ENCODE results near the gene SH3BGR.
A peak's percentile ranks its signal among the peaks of the same experiment; 100 is the strongest.
"Not testable (repeated sequence)": the region's sequence is repeated elsewhere in the genome, so short reads cannot be mapped to it uniquely, and the experiment has no call there.

The SH3BGR gene

DNA sequence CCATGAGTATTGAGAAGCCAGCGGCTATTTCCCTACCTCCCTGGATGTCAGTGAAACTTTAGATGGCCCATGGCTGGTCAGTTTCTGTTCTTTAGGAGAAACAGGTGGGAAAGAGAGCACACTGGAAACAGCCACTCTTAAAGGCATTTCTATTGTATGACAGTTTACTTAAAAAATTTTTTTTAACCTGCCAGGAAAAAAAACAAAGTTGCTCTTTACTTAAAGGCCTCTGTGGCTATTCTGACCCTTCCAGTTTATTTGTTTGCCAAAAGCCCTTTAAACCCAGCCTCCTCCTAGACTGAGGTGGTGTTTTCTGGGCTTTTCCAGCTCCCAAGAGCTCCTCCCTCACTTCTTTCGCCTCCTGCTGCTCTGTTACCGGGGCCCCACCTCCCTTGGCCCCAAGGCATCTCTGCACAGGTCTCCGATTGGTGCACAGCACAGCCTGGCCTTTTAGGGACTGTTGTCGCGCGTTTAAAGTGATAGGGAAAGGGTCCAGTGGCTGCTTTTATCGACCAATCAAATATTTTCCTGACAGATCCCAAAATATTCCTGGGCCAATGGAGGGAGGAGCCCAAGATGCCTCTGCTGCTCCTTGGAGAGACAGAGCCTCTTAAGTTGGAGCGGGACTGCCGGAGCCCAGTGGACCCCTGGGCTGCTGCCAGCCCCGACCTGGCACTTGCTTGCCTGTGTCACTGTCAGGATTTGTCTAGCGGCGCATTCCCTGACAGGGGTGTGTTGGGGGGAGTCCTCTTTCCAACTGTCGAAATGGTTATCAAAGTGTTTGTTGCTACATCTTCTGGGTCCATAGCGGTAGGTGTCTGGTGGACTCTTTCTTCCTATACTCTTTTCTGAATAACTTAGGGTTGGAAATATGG lies at the start of gene SH3BGR:
SH3BGR (plus strand) TSS at position 639 of the 875 bp plus-strand sequence; CDS start at position 766, 127 bp downstream.
- DNase-seq = no peak

GRCh38 chr21:39406065-39406464 lies 45.7 kb upstream of the SH3BGR start:
- DNase-seq = no peak

GRCh38 chr21:39419204-39419603 lies 32.6 kb upstream of the SH3BGR start:
- not testable (repeated sequence) for DNase-seq

- no peak for DNase-seq
Observed at GRCh38 chr21:39422527-39423241, 29.1 kb upstream of the SH3BGR start.

GRCh38 chr21:39429445-39429844 lies 22.3 kb upstream of the SH3BGR start:
- DNase-seq = no peak

- no peak for DNase-seq
Observed at GRCh38 chr21:39430016-39430415, 21.8 kb upstream of the SH3BGR start.

DNA sequence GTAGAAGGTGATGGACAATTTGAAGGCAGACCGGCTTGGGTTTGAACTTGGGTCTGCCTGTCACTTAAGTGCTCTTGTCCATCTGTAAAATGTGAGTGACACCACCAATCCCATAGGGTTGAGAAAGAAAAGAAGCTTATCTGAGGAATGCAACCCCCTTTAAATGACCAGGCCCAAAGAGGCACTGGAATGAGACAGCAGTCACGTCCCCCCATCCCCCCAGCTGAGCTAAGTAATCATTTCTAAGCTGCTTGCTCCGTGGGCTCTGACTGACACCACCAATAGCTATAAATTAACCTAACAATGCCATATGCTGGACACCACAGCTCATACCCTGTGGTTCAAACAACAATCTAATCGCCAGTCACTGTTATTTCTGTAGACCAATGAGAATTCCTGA lies 21.3 kb upstream of the SH3BGR start:
- no peak for DNase-seq

DNA sequence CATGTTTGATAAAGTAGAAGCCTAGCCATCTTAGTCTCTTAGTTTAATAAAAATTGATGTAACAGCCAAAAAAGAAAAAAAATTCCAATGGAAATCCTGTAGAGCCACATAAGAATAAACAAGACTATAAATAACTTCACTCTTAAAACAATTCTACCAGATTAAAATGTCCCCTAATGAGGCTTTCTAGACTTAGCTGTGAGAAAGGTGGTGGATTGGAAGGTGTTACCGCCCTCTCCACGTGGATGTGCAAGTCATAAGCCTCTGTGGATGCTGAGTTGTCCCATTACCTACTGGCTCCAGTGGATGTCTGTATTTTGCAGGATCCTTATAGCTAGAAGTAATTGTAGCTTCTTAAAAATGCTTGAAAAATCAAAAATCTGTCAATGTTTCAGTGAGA lies 20.8 kb upstream of the SH3BGR start:
- no peak for DNase-seq

DNA sequence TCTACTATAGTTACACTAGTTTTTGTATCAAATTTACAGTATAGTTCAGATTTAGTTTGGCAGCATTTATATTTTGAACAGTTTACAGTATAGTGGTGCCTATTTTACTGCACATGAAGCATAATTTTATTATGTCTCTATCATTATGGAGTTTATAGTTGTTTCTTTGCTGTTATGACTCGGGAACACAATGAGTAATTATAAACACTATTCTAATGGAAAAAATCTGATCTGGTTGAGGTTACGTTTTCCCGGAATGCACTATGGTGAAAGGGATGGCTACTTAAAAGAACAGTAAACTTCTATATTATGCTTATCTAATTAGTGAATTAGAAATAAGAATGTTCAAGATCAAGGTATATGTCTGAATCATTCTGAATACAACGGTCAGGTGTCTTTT lies 16.8 kb upstream of the SH3BGR start:
- DNase-seq = no peak

GRCh38 chr21:39439232-39439631 lies 12.5 kb upstream of the SH3BGR start:
- DNase-seq = no peak

GRCh38 chr21:39441502-39442475 lies 10.0 kb upstream of the SH3BGR start:
- DNase-seq = peak; percentile 40 to 48

- no peak for DNase-seq
Observed at GRCh38 chr21:39444421-39445180, 7.2 kb upstream of the SH3BGR start.

- DNase-seq = peak; percentile 92
Observed at GRCh38 chr21:39445321-39446269, 6.2 kb upstream of the SH3BGR start, which contains the start of gene LCA5L. LCA5L (minus strand) TSS chr21:39445778; CDS start chr21:39428493, 17,285 bp downstream.

- no peak for DNase-seq
Observed at GRCh38 chr21:39447264-39447663, 4.5 kb upstream of the SH3BGR start.

- DNase-seq = no peak
Observed at GRCh38 chr21:39452207-39452969, 618 bp downstream of the SH3BGR start.

DNA sequence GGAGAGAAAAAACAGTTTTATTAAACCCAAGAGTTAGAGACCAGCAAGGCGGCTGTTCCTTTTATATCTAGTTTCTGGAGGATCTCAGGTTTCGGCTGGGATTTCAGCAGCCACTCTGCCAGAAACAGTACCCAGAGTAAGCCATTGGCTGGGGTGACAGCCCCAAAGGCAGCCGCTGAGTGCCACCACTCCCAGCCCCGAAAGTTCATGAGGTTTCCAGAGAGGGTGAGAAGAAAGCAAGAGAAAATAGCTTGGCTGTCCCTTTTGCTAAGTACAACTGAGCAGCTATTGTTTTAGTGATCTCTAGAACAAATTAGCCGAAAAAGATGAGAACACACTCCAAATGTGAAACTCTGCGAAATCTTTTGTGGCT lies 1.2 kb downstream of the SH3BGR start:
- no peak for DNase-seq

GRCh38 chr21:39453571-39454179 lies 1.9 kb downstream of the SH3BGR start:
- DNase-seq = no peak

GRCh38 chr21:39454949-39455668 lies 3.3 kb downstream of the SH3BGR start:
- no peak for DNase-seq

DNA sequence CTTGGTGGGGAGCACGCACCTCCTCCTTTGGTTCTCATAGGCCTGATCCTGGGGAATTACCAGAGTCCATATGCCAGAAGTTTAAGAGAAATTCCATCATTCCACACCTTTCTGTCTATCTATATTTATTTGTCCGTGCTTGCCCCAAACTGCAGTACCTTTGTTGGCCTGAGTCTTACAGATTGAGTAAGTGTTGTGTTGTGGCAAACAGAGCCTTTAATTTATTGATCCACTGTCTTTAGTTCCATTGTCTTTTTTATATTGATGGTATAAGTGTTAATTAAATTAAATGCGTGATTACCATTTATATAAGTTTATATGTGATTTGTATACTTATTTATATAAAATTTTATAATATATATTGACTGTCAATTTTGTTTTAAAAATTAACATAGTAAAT lies 4.9 kb downstream of the SH3BGR start:
- DNase-seq = no peak
